ENCODE measurements around the gene SPACA9.

The SPACA9 gene

GRCh38 chr9:132846918-132847515, 31.7 kb upstream of the SPACA9 start:
- no peak overlapping the region for H3K9ac ChIP-seq (ENCODE audit: low read length)
- no peaks in the 10 kb centered on the region for H3K36me3 ChIP-seq (ENCODE audit: control insufficient read depth, insufficient read depth, low read length)
- H3K9me3 ChIP-seq (ENCODE audit: control insufficient read depth, insufficient read depth, low read depth, low read length), result no peaks in the 10 kb centered on the region
- H3K27me3 ChIP-seq (ENCODE audit: control insufficient read depth, insufficient read depth, low read length), result no peaks in the 10 kb centered on the region
- peaks cover 5% of the 10 kb centered on the region for H3K4me1 ChIP-seq (ENCODE audit: control insufficient read depth, insufficient read depth, low read length)
- H3K27ac ChIP-seq (ENCODE audit: low read depth, low read length), result no peak overlapping the region
- H3K4me3 ChIP-seq (ENCODE audit: low read depth, low read length), result no peak overlapping the region

GRCh38 chr9:132849185-132849706, 29.5 kb upstream of the SPACA9 start:
- no peaks in the 10 kb centered on the region for H3K9me3 ChIP-seq (ENCODE audit: control insufficient read depth, insufficient read depth, low read depth, low read length)
- H3K9ac ChIP-seq (ENCODE audit: low read length), result no peak overlapping the region
- peaks cover 5% of the 10 kb centered on the region for H3K4me1 ChIP-seq (ENCODE audit: control insufficient read depth, insufficient read depth, low read length)
- no peak overlapping the region for H3K27ac ChIP-seq (ENCODE audit: low read depth, low read length)
- H3K4me3 ChIP-seq (ENCODE audit: low read depth, low read length), result no peak overlapping the region
- no peaks in the 10 kb centered on the region for H3K36me3 ChIP-seq (ENCODE audit: control insufficient read depth, insufficient read depth, low read length)
- H3K27me3 ChIP-seq (ENCODE audit: control insufficient read depth, insufficient read depth, low read length), result no peaks in the 10 kb centered on the region

- Histone ChIP-seq H3K36me3 (ENCODE audit: control insufficient read depth, insufficient read depth, low read length) (no peaks in the 10 kb centered on the region), H3K4me3 (ENCODE audit: low read depth, low read length) (no peak overlapping the region), H3K9me3 (ENCODE audit: control insufficient read depth, insufficient read depth, low read depth, low read length) (no peaks in the 10 kb centered on the region), H3K9ac (ENCODE audit: low read length) (no peak overlapping the region), H3K4me1 (ENCODE audit: control insufficient read depth, insufficient read depth, low read length) (peaks cover 28% of the 10 kb centered on the region), H3K27ac (ENCODE audit: low read depth, low read length) (no peak overlapping the region), H3K27me3 (ENCODE audit: control insufficient read depth, insufficient read depth, low read length) (no peaks in the 10 kb centered on the region)
These were observed 25.2 kb upstream of the SPACA9 start for GRCh38 chr9:132853482-132853881.

- Histone ChIP-seq H3K27ac (ENCODE audit: low read depth, low read length) (no peak overlapping the region), H3K4me1 (ENCODE audit: control insufficient read depth, insufficient read depth, low read length) (peaks cover 23% of the 10 kb centered on the region; the same call in 1 of the 2 replicates), H3K36me3 (ENCODE audit: control insufficient read depth, insufficient read depth, low read length) (no peaks in the 10 kb centered on the region), H3K9ac (ENCODE audit: low read length) (no peak overlapping the region), H3K4me3 (ENCODE audit: low read depth, low read length) (no peak overlapping the region), H3K9me3 (ENCODE audit: control insufficient read depth, insufficient read depth, low read depth, low read length) (no peaks in the 10 kb centered on the region), H3K27me3 (ENCODE audit: control insufficient read depth, insufficient read depth, low read length) (no peaks in the 10 kb centered on the region)
These were observed 23.9 kb upstream of the SPACA9 start for GRCh38 chr9:132854832-132855231.

GRCh38 chr9:132855904-132856303, 22.8 kb upstream of the SPACA9 start:
- no peak overlapping the region for H3K27ac ChIP-seq (ENCODE audit: low read depth, low read length)
- H3K36me3 ChIP-seq (ENCODE audit: control insufficient read depth, insufficient read depth, low read length), result no peaks in the 10 kb centered on the region
- no peak overlapping the region for H3K4me3 ChIP-seq (ENCODE audit: low read depth, low read length)
- no peaks in the 10 kb centered on the region for H3K27me3 ChIP-seq (ENCODE audit: control insufficient read depth, insufficient read depth, low read length)
- no peaks in the 10 kb centered on the region for H3K9me3 ChIP-seq (ENCODE audit: control insufficient read depth, insufficient read depth, low read depth, low read length)
- peaks cover 23% of the 10 kb centered on the region; the same call in 1 of the 2 replicates for H3K4me1 ChIP-seq (ENCODE audit: control insufficient read depth, insufficient read depth, low read length)
- no peak overlapping the region for H3K9ac ChIP-seq (ENCODE audit: low read length)

GRCh38 chr9:132857031-132857430, 21.7 kb upstream of the SPACA9 start:
- Histone ChIP-seq H3K4me3 (ENCODE audit: low read depth, low read length) (no peak overlapping the region), H3K4me1 (ENCODE audit: control insufficient read depth, insufficient read depth, low read length) (peaks cover 23% of the 10 kb centered on the region; the same call in 1 of the 2 replicates), H3K36me3 (ENCODE audit: control insufficient read depth, insufficient read depth, low read length) (no peaks in the 10 kb centered on the region), H3K27me3 (ENCODE audit: control insufficient read depth, insufficient read depth, low read length) (no peaks in the 10 kb centered on the region), H3K9ac (ENCODE audit: low read length) (no peak overlapping the region), H3K9me3 (ENCODE audit: control insufficient read depth, insufficient read depth, low read depth, low read length) (no peaks in the 10 kb centered on the region), H3K27ac (ENCODE audit: low read depth, low read length) (no peak overlapping the region)

- no peaks in the 10 kb centered on the region for H3K36me3 ChIP-seq (ENCODE audit: control insufficient read depth, insufficient read depth, low read length)
- H3K9ac ChIP-seq (ENCODE audit: low read length), result no peak overlapping the region
- H3K9me3 ChIP-seq (ENCODE audit: control insufficient read depth, insufficient read depth, low read depth, low read length), result no peaks in the 10 kb centered on the region
- H3K27me3 ChIP-seq (ENCODE audit: control insufficient read depth, insufficient read depth, low read length), result no peaks in the 10 kb centered on the region
- H3K4me1 ChIP-seq (ENCODE audit: control insufficient read depth, insufficient read depth, low read length), result peaks cover 23% of the 10 kb centered on the region; the same call in 1 of the 2 replicates
- H3K27ac ChIP-seq (ENCODE audit: low read depth, low read length), result no peak overlapping the region
- no peak overlapping the region for H3K4me3 ChIP-seq (ENCODE audit: low read depth, low read length)
These were observed 20.9 kb upstream of the SPACA9 start for GRCh38 chr9:132857616-132858342.

GRCh38 chr9:132858751-132859150, 19.9 kb upstream of the SPACA9 start:
- Histone ChIP-seq H3K27me3 (ENCODE audit: control insufficient read depth, insufficient read depth, low read length) (no peaks in the 10 kb centered on the region), H3K36me3 (ENCODE audit: control insufficient read depth, insufficient read depth, low read length) (no peaks in the 10 kb centered on the region), H3K4me1 (ENCODE audit: control insufficient read depth, insufficient read depth, low read length) (peaks cover 23% of the 10 kb centered on the region; the same call in 1 of the 2 replicates), H3K27ac (ENCODE audit: low read depth, low read length) (no peak overlapping the region), H3K9ac (ENCODE audit: low read length) (no peak overlapping the region), H3K9me3 (ENCODE audit: control insufficient read depth, insufficient read depth, low read depth, low read length) (no peaks in the 10 kb centered on the region), H3K4me3 (ENCODE audit: low read depth, low read length) (no peak overlapping the region)

- no peaks in the 10 kb centered on the region for H3K9me3 ChIP-seq (ENCODE audit: control insufficient read depth, insufficient read depth, low read depth, low read length)
- no peak overlapping the region for H3K9ac ChIP-seq (ENCODE audit: low read length)
- H3K36me3 ChIP-seq (ENCODE audit: control insufficient read depth, insufficient read depth, low read length), result no peaks in the 10 kb centered on the region
- H3K27me3 ChIP-seq (ENCODE audit: control insufficient read depth, insufficient read depth, low read length), result no peaks in the 10 kb centered on the region
- no peak overlapping the region for H3K4me3 ChIP-seq (ENCODE audit: low read depth, low read length)
- no peak overlapping the region for H3K27ac ChIP-seq (ENCODE audit: low read depth, low read length)
- H3K4me1 ChIP-seq (ENCODE audit: control insufficient read depth, insufficient read depth, low read length), result peaks cover 20% of the 10 kb centered on the region; the same call in 1 of the 2 replicates
These were observed 17.0 kb upstream of the SPACA9 start for GRCh38 chr9:132861666-132862065.

- no peak overlapping the region for H3K27ac ChIP-seq (ENCODE audit: low read depth, low read length)
- peaks cover 13% of the 10 kb centered on the region; the same call in 1 of the 2 replicates for H3K4me1 ChIP-seq (ENCODE audit: control insufficient read depth, insufficient read depth, low read length)
- H3K9ac ChIP-seq (ENCODE audit: low read length), result no peak overlapping the region
- no peak overlapping the region for H3K4me3 ChIP-seq (ENCODE audit: low read depth, low read length)
- no peaks in the 10 kb centered on the region for H3K27me3 ChIP-seq (ENCODE audit: control insufficient read depth, insufficient read depth, low read length)
- no peaks in the 10 kb centered on the region for H3K9me3 ChIP-seq (ENCODE audit: control insufficient read depth, insufficient read depth, low read depth, low read length)
- H3K36me3 ChIP-seq (ENCODE audit: control insufficient read depth, insufficient read depth, low read length), result no peaks in the 10 kb centered on the region
These were observed 16.2 kb upstream of the SPACA9 start for GRCh38 chr9:132862533-132862932.

GRCh38 chr9:132863096-132863495, 15.6 kb upstream of the SPACA9 start:
- Histone ChIP-seq H3K9ac (ENCODE audit: low read length) (no peak overlapping the region), H3K4me3 (ENCODE audit: low read depth, low read length) (no peak overlapping the region), H3K27me3 (ENCODE audit: control insufficient read depth, insufficient read depth, low read length) (no peaks in the 10 kb centered on the region), H3K9me3 (ENCODE audit: control insufficient read depth, insufficient read depth, low read depth, low read length) (no peaks in the 10 kb centered on the region), H3K36me3 (ENCODE audit: control insufficient read depth, insufficient read depth, low read length) (no peaks in the 10 kb centered on the region), H3K4me1 (ENCODE audit: control insufficient read depth, insufficient read depth, low read length) (peaks cover 8% of the 10 kb centered on the region; the same call in 1 of the 2 replicates), H3K27ac (ENCODE audit: low read depth, low read length) (no peak overlapping the region)
